RPMI8226 (cell line): ENCODE measurements around the gene AAR2.

Source experiments
- DNase-seq: peaks from one replicate; pipeline ENCODE4 v3.0.0-alpha.2; 2015

The AAR2 gene

DNA sequence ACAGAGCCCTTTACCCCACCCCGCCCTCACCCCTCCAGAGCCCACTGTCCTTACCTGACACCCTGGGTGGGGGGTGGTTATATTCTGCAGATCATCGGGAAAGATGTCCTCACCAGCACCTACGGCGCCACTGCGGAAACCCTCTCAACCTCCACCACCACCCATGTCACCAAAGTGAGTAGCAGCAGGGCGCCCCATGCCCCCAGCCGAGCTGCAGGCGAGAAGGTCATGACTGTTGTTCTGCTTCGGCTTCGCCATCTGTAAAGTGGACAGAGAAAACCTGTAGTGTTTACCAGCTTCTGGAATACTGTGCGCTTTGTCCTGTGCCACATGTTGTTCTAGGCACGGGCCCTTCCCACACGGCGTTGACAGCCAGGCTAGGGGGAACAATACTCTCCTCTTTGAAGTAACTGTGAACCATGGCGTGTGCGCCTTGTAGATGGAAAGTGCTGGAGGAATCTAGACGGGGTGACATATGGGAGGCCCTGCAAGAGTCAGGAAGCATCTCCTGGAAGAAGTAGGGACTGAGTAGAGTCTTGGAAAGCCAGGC, 16.5 kb upstream of the AAR2 start:
- no peak for DNase-seq

DNA sequence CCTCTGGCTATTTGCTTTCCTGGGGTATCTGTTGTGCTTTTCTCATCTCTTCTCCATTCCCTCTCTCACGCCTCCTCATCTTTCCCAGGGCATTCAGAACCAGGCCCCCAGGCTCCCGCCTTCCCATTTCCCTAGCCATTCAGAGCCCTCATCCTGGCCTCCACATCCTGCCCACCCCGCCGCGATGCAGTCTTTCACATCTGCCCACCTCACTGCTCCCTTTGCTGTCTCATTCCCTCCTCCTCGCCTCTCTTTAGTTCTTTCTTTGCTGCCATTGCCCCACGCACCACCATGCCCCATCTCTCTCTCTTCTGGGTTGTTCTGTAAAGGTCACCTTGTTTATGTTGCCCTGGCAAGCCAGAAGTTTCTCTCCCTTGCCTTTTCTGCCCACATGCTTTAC, 10.6 kb upstream of the AAR2 start:
- no peak for DNase-seq

DNA sequence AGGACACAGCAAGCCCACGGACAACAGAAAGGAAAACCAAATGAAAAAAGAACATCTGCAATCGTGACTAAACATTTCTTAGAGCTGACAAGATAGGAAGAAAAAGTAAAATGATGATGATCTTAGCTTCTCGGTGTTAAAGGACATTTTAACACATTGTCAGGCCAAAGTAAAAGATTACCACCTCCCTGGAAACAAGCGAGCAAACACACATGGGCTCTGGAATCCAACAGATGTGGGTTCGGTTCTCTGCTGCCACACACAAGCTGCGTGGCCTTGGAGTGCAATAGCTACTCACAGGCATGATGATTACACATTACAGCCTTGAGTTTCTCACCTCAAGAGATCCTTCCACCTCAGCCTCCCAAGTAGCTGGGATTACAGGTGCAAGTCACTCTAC, 7.5 kb upstream of the AAR2 start:
- no peak for DNase-seq

DNA sequence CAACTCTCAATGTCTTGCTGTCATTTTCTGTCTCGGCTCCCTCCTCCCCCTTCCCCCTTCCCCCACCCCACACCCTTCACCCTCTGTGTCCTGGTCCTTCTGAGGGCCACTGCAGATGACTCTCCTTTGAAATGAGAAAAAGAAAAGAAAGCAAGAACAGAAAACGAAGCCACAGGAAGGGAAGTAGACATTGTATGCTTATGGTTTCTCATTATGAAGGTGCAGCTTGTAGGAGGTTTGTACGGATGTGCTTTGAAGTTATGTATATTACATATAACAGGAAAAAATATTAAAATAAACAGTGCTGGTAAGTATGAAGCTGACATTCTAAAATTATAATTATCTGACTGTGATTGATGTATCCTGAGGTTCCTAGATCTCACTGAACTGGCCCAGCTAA, 6.3 kb upstream of the AAR2 start:
- DNase-seq = no peak

DNA sequence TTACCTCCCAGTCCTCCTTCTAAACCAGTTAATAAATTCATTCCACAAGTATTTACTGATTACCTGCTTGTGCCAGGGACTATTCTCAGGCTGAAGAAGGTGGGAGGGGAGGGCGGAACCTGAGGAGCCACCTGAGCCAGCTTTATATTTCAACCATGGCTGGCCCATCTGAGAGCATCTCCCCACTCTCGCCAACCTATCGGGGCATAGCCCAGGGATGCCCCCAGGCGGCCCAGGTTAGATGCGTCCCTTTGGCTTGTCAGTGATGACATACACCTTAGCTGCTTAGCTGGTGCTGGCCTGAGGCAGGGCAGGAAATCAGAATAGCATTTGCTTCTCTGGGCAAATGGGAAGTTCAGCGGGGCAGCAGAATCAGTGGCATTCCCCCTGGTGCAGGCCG, 4.9 kb upstream of the AAR2 start:
- no peak for DNase-seq

DNA sequence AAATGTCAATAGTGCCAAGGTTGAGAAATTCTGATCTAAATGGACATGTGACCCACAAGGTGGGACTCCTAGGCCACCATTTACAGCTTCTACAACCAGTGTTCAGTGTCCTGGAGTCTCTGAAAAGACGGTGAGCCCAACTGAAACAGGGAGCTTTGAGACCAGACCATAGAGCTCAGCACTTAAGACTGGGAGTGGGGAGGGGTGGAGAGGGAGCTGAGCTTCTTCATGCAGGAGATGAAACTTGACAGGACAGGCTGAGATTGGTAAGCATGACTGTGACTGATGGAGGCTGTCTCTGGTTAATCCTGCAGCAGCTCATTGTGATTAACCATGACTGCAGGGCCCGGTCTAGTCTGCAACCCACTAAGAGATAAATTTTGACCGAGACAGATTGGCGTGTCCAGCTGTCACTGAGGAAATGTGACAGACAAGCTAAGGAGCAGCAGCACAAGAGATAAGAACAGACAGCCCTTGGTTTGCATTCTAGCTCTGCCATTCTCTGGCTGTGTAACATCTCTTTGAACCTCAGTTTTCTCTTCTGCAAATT, 1.4 kb upstream of the AAR2 start:
- DNase-seq = no peak

DNA sequence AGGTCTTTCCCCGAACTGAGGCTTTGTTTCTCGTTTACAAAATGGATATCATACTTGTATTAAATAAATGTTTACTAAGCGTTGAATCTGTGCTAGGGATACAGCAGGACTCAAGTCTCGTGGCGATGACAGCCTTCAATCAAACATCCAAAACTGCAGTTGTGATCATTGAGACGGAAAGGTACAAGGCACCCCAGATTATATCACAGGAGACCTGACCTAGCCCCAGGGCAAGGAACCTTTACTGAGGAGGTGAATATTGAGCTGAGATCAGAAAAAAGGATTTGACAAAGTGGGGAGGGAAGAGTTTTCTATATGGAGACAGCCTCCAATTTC, 476 bp downstream of the AAR2 start:
- DNase-seq = no peak

DNA sequence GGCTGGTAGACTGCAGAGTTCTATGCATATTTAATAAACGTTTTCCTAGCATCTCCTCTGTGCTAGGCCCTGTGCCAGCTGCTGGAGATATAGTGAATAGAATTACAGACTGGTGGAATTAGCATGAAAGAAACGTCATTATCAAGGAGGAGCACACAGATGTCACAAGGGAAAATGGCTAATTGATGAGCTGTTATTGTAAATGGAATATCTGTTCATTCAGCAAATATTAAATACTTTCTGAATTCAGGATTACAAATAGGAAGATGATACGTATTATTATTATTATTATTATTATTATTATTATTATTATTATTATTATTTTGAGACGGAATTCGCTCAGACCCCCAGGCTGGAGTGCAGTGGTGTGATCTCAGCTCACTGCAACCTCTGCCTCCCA, 1.2 kb downstream of the AAR2 start:
- no peak for DNase-seq

DNA sequence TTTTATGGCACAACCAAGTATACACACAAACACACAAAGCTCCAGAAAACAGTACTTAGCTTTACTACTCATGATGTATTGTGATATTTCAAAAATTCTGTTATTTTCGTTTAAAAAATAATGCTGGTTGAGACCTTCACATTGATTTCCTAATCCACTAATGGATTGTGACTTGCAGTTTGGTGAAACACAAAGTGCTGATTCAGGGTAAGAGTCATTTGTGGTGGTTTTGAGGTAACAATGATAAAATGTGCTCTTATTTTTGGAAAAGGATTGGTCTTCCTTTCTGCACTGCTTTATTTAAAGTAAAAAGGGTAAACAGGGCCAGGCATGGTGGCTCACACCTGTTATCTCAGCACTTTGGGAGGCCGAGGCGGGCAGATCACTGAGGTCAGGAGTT, 1.9 kb downstream of the AAR2 start:
- DNase-seq = no peak

DNA sequence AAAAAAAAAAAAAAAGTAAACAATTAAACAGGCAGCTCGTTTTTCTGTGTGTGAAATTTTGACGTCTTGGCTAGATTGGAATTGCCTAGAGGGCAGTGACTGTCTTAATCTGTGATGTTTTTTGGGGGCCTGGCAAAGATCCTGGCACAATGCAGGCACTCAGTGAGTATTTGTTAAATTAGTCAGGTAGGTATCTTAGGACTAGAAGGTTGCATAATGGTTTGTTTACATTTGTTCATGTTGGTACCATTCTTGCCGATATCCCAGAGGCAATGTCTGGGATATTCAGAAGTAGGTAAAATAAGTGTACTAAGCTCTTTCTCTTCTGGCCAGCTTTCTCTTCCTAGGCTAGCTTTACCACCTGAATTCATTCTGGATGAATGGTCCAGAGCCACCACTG, 2.5 kb downstream of the AAR2 start:
- no peak for DNase-seq

DNA sequence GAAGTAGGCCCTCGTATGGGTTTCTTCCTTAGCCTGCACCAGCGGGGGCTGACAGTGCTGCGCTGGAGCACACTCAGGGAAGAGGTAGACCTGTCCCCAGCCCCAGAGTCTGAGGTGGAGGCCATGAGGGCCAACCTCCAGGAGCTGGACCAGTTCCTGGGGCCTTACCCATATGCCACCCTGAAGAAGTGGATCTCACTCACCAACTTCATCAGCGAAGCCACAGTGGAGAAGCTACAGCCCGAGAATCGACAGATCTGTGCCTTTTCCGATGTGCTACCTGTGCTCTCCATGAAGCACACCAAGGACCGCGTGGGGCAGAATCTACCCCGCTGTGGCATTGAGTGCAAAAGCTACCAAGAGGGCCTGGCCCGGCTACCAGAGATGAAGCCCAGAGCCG, 3.8 kb downstream of the AAR2 start:
- DNase-seq = no peak

DNA sequence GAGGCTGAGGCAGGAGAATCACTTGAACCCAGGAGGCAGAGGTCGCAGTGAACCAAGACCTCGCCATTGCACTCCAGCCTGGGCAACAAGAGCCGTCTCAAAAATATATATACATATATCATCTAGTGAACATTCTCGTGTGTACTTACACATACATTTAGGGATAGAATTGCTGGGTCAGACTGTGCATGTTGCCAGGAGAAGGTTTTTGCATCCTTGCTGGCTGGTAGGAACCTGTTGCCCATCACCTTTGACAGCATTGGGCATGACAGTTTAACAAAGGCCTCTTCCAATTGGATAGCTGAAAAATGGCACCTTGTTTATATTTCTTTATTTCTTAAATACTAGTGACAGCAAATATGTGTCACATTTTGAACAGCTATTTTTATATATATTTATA, 5.4 kb downstream of the AAR2 start:
- no peak for DNase-seq

DNA sequence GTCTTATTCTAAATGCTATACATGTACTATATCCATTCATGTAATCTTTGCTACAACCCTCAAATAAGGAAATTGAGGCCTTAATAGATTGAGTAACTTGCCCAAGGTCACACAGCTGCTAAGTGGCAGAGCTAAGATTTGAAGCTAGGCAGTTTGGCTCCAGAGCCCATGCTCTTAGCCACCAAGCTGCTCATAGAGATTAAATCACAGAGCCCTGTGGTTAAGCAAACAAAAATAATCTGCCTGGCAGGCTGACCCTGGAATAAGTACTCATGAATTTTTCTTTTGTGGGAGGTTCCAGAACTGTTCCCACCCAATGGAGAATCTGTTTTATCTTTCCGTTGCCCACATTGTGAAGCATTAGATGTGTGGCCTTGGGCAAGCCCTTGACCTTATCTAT, 7.4 kb downstream of the AAR2 start:
- DNase-seq = no peak

DNA sequence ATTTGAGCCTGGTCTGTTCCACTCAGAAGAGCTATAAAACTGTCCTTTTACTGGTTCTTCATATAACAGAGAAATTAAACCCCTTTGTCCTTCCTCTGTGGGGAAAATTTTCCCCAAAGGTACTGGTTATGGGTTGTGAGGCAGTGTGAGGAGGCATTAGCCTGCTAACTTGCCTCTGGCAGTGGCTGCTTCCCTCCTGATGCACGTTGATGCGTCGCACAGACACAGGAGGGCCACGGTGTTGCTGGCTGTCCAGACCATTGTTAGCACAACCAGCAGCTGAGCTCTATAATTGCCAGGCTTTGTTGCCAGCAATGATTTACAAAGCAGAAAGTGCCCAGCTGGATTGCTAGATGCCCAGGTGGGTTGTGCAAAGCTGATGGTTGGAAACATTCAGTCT, 10.1 kb downstream of the AAR2 start:
- DNase-seq = no peak

DNA sequence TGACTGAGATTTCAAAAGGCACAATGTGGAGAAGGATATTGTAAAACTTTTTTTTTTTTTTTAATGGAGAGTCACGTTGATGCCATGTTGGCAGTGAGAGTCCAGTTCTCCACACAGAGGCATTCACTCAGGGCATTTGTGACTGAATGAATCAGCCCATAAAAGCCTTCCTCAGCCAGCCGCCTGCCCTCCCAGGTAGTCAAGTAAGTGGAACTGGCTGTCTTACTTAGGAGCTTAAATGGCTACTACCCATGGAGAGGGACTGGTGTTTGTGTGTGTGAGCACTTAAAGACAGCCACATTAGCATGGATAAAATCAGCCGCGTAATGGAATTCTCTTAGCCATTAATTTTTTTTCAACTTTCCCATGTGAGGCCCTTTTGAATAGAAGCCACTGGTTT, 12.6 kb downstream of the AAR2 start:
- DNase-seq = no peak

DNA sequence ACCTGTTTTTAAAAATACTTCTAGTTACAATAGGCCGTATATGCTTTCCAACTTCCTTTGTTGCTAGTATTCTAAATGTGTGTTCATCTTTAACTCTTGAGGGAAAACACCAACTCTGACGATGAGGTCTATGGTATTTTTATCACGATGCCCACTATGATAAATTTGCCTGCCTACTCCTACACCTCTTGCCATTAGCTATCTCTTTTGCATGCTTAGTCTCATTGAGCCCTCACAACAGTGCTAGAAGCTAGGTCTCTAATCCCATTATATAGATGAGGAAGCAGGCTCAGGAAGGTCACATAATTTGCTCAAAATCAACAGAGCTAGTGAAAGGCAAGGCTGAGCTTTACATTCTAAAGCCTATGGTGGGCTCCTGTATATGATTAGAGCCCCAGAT, 13.2 kb downstream of the AAR2 start:
- no peak for DNase-seq

DNA sequence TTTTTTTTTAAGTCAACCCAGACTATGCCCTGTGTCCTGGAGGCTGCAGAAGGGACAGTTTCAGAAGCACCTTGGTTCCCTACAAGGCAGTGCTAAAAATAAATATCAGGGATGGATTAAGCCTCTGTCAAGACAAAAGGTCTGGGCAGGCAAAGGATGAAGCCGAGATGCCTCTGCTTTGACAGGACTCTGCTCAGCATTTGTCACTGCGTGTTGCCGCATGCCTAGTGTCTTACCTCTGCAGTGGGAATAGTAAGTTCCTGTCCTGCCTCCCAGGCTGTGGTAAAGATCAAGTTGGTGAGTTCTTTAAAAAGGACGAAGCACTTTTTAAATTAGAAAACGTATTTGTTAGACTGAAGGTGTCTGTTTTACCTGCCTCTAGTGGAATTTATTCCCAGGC, 15.1 kb downstream of the AAR2 start:
- no peak for DNase-seq

DNA sequence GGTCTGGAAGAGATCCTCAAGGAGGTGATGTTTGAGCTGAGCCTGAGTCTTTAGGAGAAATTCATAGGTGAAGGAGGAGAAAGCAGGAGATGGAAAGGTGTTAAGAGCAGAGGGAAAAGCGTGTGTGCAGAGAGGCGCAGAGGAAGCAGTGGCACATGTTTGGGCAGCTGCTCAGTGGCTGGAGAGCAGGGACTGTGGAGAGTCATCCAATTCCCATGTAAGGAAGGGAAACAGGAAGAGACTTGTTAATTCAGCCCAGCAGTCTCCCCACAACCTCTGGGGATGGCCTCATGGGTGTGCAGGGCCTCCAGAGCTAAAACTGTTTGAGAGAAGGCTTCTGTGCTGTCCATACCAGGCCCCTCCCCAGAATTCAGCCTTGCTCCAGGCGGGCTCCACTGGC, 16.2 kb downstream of the AAR2 start:
- DNase-seq = no peak

DNA sequence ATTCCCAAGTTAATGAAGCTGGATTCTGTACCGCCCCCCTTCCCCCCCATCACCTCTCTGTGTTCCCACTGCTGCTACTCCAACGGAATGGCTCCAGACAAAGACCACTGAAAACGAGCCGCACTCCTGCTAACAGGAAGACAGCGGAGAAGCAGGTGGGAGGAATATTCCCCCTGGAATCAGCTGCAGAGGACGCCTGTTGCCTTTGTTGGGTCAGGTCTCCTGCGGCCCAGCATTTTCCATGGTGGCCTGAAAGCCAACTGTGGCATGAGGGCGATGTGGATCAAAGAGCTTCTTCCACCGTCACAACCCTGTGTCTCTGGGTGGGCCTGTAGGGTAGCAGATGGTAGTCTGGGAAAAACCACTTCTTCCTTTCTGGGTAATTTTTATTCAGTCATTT, 16.8 kb downstream of the AAR2 start:
- DNase-seq = no peak

DNA sequence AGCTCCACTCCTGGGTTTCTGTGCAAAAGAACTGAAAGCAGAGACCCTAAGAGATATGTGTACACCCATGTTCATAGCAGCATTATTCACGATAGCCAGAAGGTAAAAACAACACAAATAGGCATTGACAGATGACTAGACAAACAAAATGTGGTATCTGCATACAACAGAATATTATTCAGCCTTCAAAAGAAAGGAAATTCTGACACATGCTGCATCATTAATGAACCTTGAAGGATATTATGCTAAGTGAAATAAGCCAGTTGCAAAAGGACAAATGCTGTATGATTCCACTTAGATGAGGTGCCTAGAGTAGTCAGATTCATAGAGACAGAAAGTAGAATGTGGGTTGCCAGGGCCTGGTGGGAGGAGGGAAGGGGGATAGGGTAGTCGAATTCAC, 17.8 kb downstream of the AAR2 start:
- DNase-seq = no peak

DNA sequence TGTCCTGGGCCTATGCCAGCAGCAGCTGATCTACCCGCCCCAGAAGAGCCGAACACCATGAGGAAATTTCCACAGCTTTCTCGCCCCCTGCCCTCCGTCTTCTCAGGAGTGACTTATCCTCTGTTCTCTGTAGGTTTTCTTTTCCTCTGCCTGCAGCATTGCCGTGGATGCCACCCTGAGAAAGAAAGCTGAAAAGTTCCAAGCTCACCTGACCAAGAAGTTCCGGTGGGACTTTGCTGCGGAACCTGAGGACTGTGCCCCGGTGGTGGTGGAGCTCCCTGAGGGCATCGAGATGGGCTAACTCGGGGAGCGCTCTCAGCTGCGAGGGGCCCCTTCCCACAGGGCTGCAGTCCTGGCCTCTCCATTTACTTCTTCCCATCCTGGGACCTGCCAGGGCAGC, 19.2 kb downstream of the AAR2 start:
- no peak for DNase-seq

DNA sequence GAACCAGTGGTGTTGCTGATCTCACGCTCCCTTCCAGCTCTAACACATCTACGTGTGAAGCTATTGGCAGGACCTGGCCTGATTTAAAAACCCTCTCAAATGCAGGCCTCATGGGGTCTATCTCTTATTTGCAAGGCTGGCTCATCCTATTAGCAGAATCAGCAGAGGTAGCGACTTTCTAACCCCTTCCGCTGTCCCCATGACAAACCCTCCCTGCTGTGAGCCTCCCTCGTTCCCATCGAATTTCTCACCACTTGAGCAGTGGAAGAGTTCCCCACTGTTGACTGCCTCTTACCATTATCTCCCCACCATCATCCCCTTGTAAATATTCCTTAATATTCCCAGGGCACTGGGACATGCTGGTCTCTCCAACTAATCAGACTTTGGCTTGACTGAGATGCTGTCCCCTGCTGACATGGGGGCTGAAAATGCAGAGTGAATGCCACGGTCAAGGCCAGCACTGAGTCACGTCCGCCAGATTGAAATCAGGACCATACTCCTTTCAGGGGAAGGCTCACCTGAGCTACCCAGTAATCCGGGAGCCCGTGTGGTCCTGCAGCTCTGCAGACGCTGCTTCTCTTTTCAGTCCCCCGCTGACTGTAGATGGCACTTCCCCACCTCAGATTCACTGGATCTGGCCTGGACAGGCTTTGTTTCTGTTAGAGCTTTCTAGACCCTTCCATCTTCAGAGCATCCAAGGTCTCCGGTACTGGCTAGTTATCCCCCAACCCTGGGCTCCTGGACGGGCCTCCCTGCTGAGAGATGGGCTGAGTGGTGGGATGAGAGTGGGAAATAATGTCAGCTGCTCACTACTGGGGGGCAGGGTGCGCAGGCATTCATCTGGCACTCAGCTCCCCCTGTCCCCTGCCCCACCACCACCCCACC, 23.1 kb downstream of the AAR2 start:
- no peak for DNase-seq

DNA sequence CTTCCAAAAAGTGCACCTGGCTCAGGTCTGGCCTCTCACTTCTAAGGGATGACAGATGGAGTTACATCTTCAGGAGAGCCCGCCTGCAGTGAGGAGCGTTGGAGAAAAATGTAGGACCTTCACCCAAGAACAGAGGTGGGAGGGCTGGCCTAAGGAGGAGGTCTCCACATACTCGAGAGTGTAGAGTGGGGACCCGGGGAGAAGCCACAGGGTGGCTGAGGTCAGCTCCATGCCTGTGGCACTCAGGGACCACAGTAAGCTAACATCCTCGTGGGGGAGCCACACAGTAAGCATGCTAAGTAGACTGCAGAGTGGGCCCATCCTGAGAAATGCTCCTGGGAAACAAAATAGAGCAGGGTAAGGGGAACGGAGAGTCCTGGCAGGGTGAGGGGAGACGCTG, 24.0 kb downstream of the AAR2 start:
- no peak for DNase-seq

DNA sequence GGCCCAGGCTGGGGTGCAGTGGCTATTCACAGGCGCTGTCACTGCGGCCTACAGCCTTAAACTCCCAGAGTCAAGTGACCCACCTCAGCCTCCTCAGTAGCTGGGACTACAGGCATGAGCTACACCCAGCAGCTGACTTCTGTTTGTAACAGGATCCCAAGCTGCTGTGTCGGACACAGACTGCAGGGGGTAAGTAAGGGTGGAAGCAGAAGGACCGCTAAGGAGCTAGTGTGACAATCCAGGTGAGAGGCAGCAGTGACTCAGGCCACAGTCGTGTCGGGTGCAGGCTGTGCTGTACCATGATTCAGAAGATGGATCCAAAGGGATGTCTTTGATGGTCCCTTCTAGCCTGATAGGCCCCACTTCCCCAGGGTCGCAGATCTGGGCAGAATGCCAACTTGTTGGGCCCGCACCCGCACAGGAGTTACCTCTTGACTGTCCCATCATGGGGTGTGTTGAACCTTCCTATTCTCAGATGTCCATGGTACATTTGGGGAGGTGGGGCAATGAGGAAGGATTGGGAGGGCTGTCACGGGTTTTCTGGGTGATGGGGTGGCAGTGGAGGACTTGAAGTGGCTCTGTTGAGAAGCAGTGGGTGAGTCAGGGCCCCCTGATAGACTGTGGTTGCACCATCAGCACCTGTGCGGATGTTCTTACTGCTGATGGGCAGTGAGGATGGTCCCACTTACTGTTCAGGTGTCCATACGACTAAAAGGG, 25.3 kb downstream of the AAR2 start:
- DNase-seq = no peak
